GM12878 (cell line): Measurements from ENCODE around the gene PLEKHG1. TPM values are rescaled to one million over a fixed set of nuclear protein-coding genes. Genes with fewer than 3 reads are reported as not detected.
A peak's percentile ranks its signal among the peaks of the same experiment; 100 is the strongest.

Experiments
- ATAC-seq: fragments of 200-7000 bp; cut with Tn5 transposase; 3 replicates; pipeline ENCODE4 v1.9.1; 2020; ENCODE audit warnings: mild to moderate bottlenecking, moderate library complexity
- BruUV-seq: library from RNA; stranded (reverse); fragments of 400-500 nt; replicated peaks from 2 replicates; lab custom pipeline; 2021; lab: Mats Ljungman, UMichigan
- CTCF ChIA-PET: fragments of 300-600 bp; sonication (Branson Sonifier 250); formaldehyde crosslinking; extraction: SDS; loops from one replicate; lab custom pipeline; 2021; ENCODE audit warnings: inconsistent platforms; lab: Yijun Ruan, JAX
- POLR2A ChIA-PET: fragments of 350-600 bp; formaldehyde crosslinking; extraction: SDS; loops from one replicate; lab custom pipeline; 2021; ENCODE audit warnings: inconsistent platforms; lab: Charles Lee
- RAD21 ChIA-PET: fragments of 300-600 bp; sonication (Branson Sonifier 250); formaldehyde crosslinking; loops from one replicate; lab custom pipeline; 2023; ENCODE audit warnings: antibody characterized with exemption; ENCODE audit not compliant: unreplicated experiment; lab: Charles Lee
- SMC1A ChIA-PET: fragments of 300-600 bp; sonication (Branson Sonifier 250); formaldehyde crosslinking; loops from one replicate; lab custom pipeline; 2023; ENCODE audit not compliant: unreplicated experiment, uncharacterized antibody; lab: Charles Lee
- DNase-seq: peaks from one replicate; pipeline ENCODE4 v3.0.0-alpha.2; 2011; ENCODE audit warnings: low read depth, low spot score
- FAIRE-seq: peaks from 3 replicates; lab custom pipeline; 2011; peaks lifted over from hg19 to GRCh38; lab: Jason Lieb, UNC
- H2AFZ ChIP-seq: 2 replicates; pipeline ENCODE4 v1.6.0; 2011; ENCODE audit warnings: low read depth, low read length, control low read depth; ENCODE audit not compliant: control insufficient read depth
- H3K27ac ChIP-seq: 2 replicates; pipeline ENCODE4 v1.5.1; 2011; ENCODE audit warnings: control low read depth; ENCODE audit not compliant: control insufficient read depth, insufficient read depth
- H3K27me3 ChIP-seq, 2 experiments: replicated peaks in 1 of 2; 2 replicates each; pipeline versions ENCODE4 v1.6.0 to v1.6.1; 2011; ENCODE audit warnings: low read length in 1 of 2; ENCODE audit not compliant: control insufficient read depth in 2 of 2, insufficient read depth in 2 of 2
- H3K36me3 ChIP-seq, 2 experiments: 2 replicates each; pipeline ENCODE4 v1.5.1; 2011; ENCODE audit warnings: low read length in 1 of 2; ENCODE audit not compliant: control insufficient read depth in 2 of 2, insufficient read depth in 2 of 2
- H3K4me1 ChIP-seq: 2 replicates; pipeline ENCODE4 v1.6.1; 2011; ENCODE audit warnings: mild to moderate bottlenecking, low read length, moderate library complexity, mixed read lengths; ENCODE audit not compliant: control insufficient read depth, insufficient read depth
- H3K4me2 ChIP-seq: 2 replicates; pipeline ENCODE4 v1.6.0; 2011; ENCODE audit warnings: control low read depth; ENCODE audit not compliant: control insufficient read depth, insufficient read depth
- H3K4me3 ChIP-seq: fragments of 200-600 bp; sonication (generic); 2 replicates; pipeline ENCODE4 v1.5.1; 2016
- H3K79me2 ChIP-seq: 2 replicates; pipeline ENCODE4 v1.6.0; 2011; ENCODE audit warnings: low read length; ENCODE audit not compliant: control insufficient read depth, insufficient read depth
- H3K9ac ChIP-seq: 2 replicates; pipeline ENCODE4 v1.8.0; 2011; ENCODE audit warnings: low read length, control low read depth, mixed read lengths; ENCODE audit not compliant: control insufficient read depth, insufficient read depth
- H3K9me3 ChIP-seq: replicated peaks from 3 replicates; pipeline ENCODE4 v1.5.1; 2011; ENCODE audit warnings: mild to moderate bottlenecking, low read length; ENCODE audit not compliant: control insufficient read depth, insufficient read depth
- H4K20me1 ChIP-seq: 2 replicates; pipeline ENCODE4 v1.6.0; 2011; ENCODE audit not compliant: control insufficient read depth, insufficient read depth
- ATF2 ChIP-seq: IDR thresholded peaks from 2 replicates; pipeline ENCODE4 v1.6.1; 2012; ENCODE audit warnings: low read length, inconsistent platforms
- ATF7 ChIP-seq: fragments of 450-650 bp; IDR thresholded peaks from 2 replicates; pipeline ENCODE4 v1.6.1; 2016; ENCODE audit warnings: low read depth, mild to moderate bottlenecking
- CUX1 ChIP-seq: IDR thresholded peaks from 2 replicates; pipeline ENCODE4 v1.6.1; 2012; ENCODE audit warnings: improper control_type of control experiment, low read depth, low read length; ENCODE audit not compliant: insufficient replicate concordance
- E4F1 ChIP-seq: fragments of 450-650 bp; IDR thresholded peaks from 2 replicates; pipeline ENCODE4 v1.6.1; 2018; ENCODE audit warnings: borderline replicate concordance, mild to moderate bottlenecking; ENCODE audit not compliant: partially characterized antibody
- FOXM1 ChIP-seq: IDR thresholded peaks from 2 replicates; pipeline ENCODE4 v1.6.1; 2012; ENCODE audit warnings: low read depth, mild to moderate bottlenecking, inconsistent platforms, low read length, moderate library complexity
- JUNB ChIP-seq: IDR thresholded peaks from 2 replicates; pipeline ENCODE4 v1.6.1; 2016; ENCODE audit warnings: antibody characterized with exemption, mild to moderate bottlenecking
- MYB ChIP-seq: fragments of 150-350 bp; IDR thresholded peaks from 2 replicates; pipeline ENCODE4 v1.6.1; 2014; ENCODE audit warnings: mild to moderate bottlenecking, low read depth, low read length, borderline replicate concordance
- NFIC ChIP-seq: IDR thresholded peaks from 2 replicates; pipeline ENCODE4 v1.6.1; 2012; ENCODE audit warnings: low read depth, mild to moderate bottlenecking, inconsistent platforms, low read length, moderate library complexity
- POLR2AphosphoS5 ChIP-seq: IDR thresholded peaks from 2 replicates; pipeline ENCODE4 v1.6.1; 2011; ENCODE audit warnings: mild to moderate bottlenecking, low read length, inconsistent platforms
- YY1 ChIP-seq: IDR thresholded peaks from 2 replicates; pipeline ENCODE4 v1.6.1; 2011; ENCODE audit warnings: low read depth, mild to moderate bottlenecking, low read length
- ZBTB33 ChIP-seq: fragments of 450-650 bp; IDR thresholded peaks from 2 replicates; pipeline ENCODE4 v1.6.1; 2017; ENCODE audit warnings: mild to moderate bottlenecking
- ZNF622 ChIP-seq: fragments of 450-650 bp; IDR thresholded peaks from 2 replicates; pipeline ENCODE4 v1.6.1; 2017; ENCODE audit warnings: mild to moderate bottlenecking, inconsistent platforms
- WGBS: methylation state at CpG from one replicate; pipeline ENCODE4 v1.1.6; 2016; ENCODE audit warnings: low lambda C conversion rate; ENCODE audit not compliant: insufficient replicate concordance, insufficient coverage; ENCODE audit errors: missing lambda C conversion rate; 5-methylcytosine and 5-hydroxymethylcytosine counted together
- in situ Hi-C: fragments of 300-500 bp; cut with MboI; formaldehyde crosslinking; loops from 9 replicates; pipeline ENCODE4 v1.14.3; 2018; ENCODE audit warnings: mixed read lengths
- intact Hi-C: fragments of 100-400 bp; cut with micrococcal nuclease; formaldehyde crosslinking; loops from one replicate; pipeline ENCODE4 v1.14.2; 2022; ENCODE audit not compliant: unreplicated experiment
- polyA plus RNA-seq, 11 experiments: library from polyadenylated mRNA; depleted of rRNA in 4 of 11; unstranded in 6 of 11; stranded (reverse) in 5 of 11; fragments of >200 nt; fragmentation: Nextera tagmentation in 4 of 11; fragmentation: Illumina TruSeq in 1 of 11; extraction: Ambion mirVana in 4 of 11; extraction: Trizol in 1 of 11; gene quantifications; 1 replicate in 1 of 11; 2 replicates in 10 of 11; pipeline versions ENCODE4 v1.2.1 to v1.2.3, GENCODE V29; 2011 to 2016; ENCODE audit warnings: inconsistent platforms in 2 of 11, missing spikeins in 2 of 11, low read depth in 1 of 11
- total RNA-seq, 4 experiments: library from RNA; depleted of rRNA in 3 of 4; stranded (reverse); fragments of >200 nt in 3 of 4; fragmentation: Illumina TruSeq in 1 of 4; extraction: Trizol in 1 of 4; gene quantifications; 2 replicates each; pipeline versions ENCODE4 v1.2.1 to v1.2.3, GENCODE V29; 2013 to 2021

Gene PLEKHG1
- total and polyA plus RNA-seq, 10 of the 15 experiments (the other 5 are each of a cell fraction or from before 2014, with no cell fraction given) = 0.77 to 17.2 (median 4.9) TPM

GRCh38 chr6:150638765-150639164 lies 39.1 kb downstream of the PLEKHG1 start:
- ChIA-PET POLR2A (interaction anchor here (1.1 to 2.0 kb wide), 3 partner anchors 39 to 174 kb away, joined by 3 to 8 read pairs (median 6); partner anchors contain the start of gene PLEKHG1), RAD21 (interaction anchor here (0.7 to 8.9 kb wide), 9 partner anchors 8 to 176 kb away, joined by 3 to 73 read pairs (median 3); partner anchors contain the start of gene PLEKHG1), CTCF (interaction anchor here (0.6 to 4.1 kb wide), 5 partner anchors 39 to 221 kb away, joined by 4 to 15 read pairs (median 6); partner anchors contain the start of gene PLEKHG1), SMC1A (interaction anchor here (0.6 to 8.2 kb wide), 14 partner anchors 10 to 221 kb away, joined by 3 to 52 read pairs (median 7); partner anchors contain the start of gene PLEKHG1)
- no peak overlapping the region; the same call in 1 of the 2 replicates for H3K27ac ChIP-seq
- intact Hi-C loops (loop anchor here (5.0 kb wide), 1 partner anchor 54 kb away; no protein-coding TSS in a partner anchor), in situ Hi-C loops (no loop called here)
- H3K36me3 ChIP-seq = no peaks in the 10 kb centered on the region; a peak in 1 of 4 replicates
- BruUV-seq = no TSS peak
- H3K9me3 ChIP-seq = no peaks in the 10 kb centered on the region
- peaks cover 26% of the 10 kb centered on the region for H3K79me2 ChIP-seq
- no peaks in the 10 kb centered on the region for H3K27me3 ChIP-seq
- peak overlapping the region; percentile 62 for H3K4me2 ChIP-seq
- no peak overlapping the region for H2AFZ ChIP-seq
- peaks cover 33% of the 10 kb centered on the region for H3K4me1 ChIP-seq
- DNase-seq (no peak), ATAC-seq (no peak), FAIRE-seq (no peak)
- H4K20me1 ChIP-seq = no peaks in the 10 kb centered on the region
- no peak overlapping the region for H3K9ac ChIP-seq
- WGBS = 0% methylated on average over 1 of the region's 1 CpG
- H3K4me3 ChIP-seq = no peak overlapping the region
- no peak for TF ChIP-seq MYB
- no peak for TF ChIP-seq POLR2AphosphoS5
- TF ChIP-seq YY1 = no peak
- TF ChIP-seq FOXM1 = peak; percentile 55; the same call in 1 of the 2 replicates
- TF ChIP-seq JUNB = 0 out of 2 replicates have a peak, but pooled peaks have one; percentile 14
- no peak for TF ChIP-seq E4F1
- no peak for TF ChIP-seq ZNF622
- TF ChIP-seq ATF2 = peak; percentile 16; the same call in 1 of the 2 replicates
- TF ChIP-seq CUX1 = no peak
- no peak for TF ChIP-seq ZBTB33
- TF ChIP-seq ATF7 = no peak
- TF ChIP-seq NFIC = peak; percentile 83
